Common myeloid progenitor, CD34-positive (primary cell): ENCODE data around the gene KCNN3.

Source experiments
- CTCF ChIA-PET: fragments of 350-600 bp; sonication (Branson Sonifier 250); formaldehyde crosslinking; loops from one replicate; lab custom pipeline; 2021; ENCODE audit warnings: antibody characterized with exemption; lab: Charles Lee
- POLR2A ChIA-PET: fragments of 350-600 bp; sonication (Branson Sonifier 250); formaldehyde crosslinking; loops from one replicate; lab custom pipeline; 2021; ENCODE audit warnings: antibody characterized with exemption; lab: Charles Lee
- DNase-seq, 3 donors: peaks; one replicate each; pipeline versions ENCODE4 v3.0.0 to v3.0.0-alpha.2; 2013
- H3K27ac ChIP-seq, 2 experiments: 1 replicate in 1 of 2; 2 replicates in 1 of 2; pipeline ENCODE4 v1.7.0; 2013; ENCODE audit warnings: inconsistent platforms in 2 of 2, low read length in 2 of 2, mild to moderate bottlenecking in 2 of 2, low read depth in 1 of 2, moderate library complexity in 1 of 2; ENCODE audit not compliant: severe bottlenecking in 2 of 2, insufficient read depth in 1 of 2, poor library complexity in 1 of 2
- H3K27me3 ChIP-seq, 5 experiments: replicated peaks in 2 of 5; 1 replicate in 3 of 5; 2 replicates in 2 of 5; pipeline versions ENCODE4 v1.6.1 to v1.7.0; 2013; ENCODE audit warnings: low read length in 4 of 5, mild to moderate bottlenecking in 2 of 5, moderate library complexity in 2 of 5, inconsistent platforms in 1 of 5; ENCODE audit not compliant: insufficient read depth in 5 of 5, control insufficient read depth in 4 of 5
- H3K36me3 ChIP-seq, 4 experiments: 1 replicate in 2 of 4; 2 replicates in 2 of 4; pipeline versions ENCODE4 v1.6.1 to v1.7.0; 2013; ENCODE audit warnings: low read length in 3 of 4, control low read depth in 1 of 4, mild to moderate bottlenecking in 1 of 4; ENCODE audit not compliant: control insufficient read depth in 4 of 4, insufficient read depth in 4 of 4
- H3K4me1 ChIP-seq, 4 experiments: 1 replicate in 3 of 4; 2 replicates in 1 of 4; pipeline versions ENCODE4 v1.6.1 to v1.7.1; 2013; ENCODE audit warnings: low read length in 3 of 4, mild to moderate bottlenecking in 3 of 4, control low read depth in 1 of 4, inconsistent platforms in 1 of 4, moderate library complexity in 1 of 4; ENCODE audit not compliant: control insufficient read depth in 4 of 4, insufficient read depth in 4 of 4; ENCODE audit errors: control extremely low read depth in 1 of 4
- H3K4me3 ChIP-seq, 7 experiments: 1 replicate in 4 of 7; 2 replicates in 3 of 7; pipeline versions ENCODE4 v1.5.1 to v1.7.0; 2013; ENCODE audit warnings: mild to moderate bottlenecking in 7 of 7, low read length in 6 of 7, moderate library complexity in 6 of 7, inconsistent platforms in 2 of 7, low read depth in 2 of 7, control low read depth in 1 of 7; ENCODE audit not compliant: insufficient read depth in 4 of 7, control insufficient read depth in 1 of 7; ENCODE audit errors: extremely low read depth in 1 of 7
- H3K9me3 ChIP-seq, 5 experiments: 1 replicate in 4 of 5; 2 replicates in 1 of 5; pipeline versions ENCODE4 v1.6.1 to v1.7.1; 2013; ENCODE audit warnings: low read length in 4 of 5, mild to moderate bottlenecking in 2 of 5, inconsistent platforms in 1 of 5, low read depth in 1 of 5, moderate library complexity in 1 of 5; ENCODE audit not compliant: control insufficient read depth in 4 of 5, insufficient read depth in 2 of 5; ENCODE audit errors: control extremely low read depth in 1 of 5
- WGBS: methylation state at CpG from one replicate; pipeline ENCODE4 v1.1.5; 2013; ENCODE audit not compliant: insufficient coverage; 5-methylcytosine and 5-hydroxymethylcytosine counted together

Gene KCNN3

DNA sequence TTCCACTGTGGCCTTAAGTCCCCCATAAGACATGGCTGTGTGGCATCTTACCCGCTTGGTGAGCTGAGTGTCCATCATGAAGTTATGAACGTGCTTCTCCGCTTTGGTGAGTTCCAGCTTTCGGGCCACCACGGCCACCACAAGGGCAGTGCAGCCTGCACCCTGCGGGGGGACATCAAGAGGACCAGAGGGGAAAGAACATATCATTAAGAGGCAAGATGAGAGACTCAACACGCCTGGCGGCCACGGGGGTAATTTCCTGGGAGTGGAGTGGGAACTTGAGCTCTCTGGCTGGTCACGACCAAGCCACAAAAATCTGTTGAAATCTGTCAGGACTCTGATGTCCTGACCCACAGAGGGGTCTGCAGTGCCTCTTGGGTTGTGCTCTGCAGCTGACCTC, 144.2 kb downstream of the KCNN3 start:
- no peaks in the 10 kb centered on the region for H3K27me3 ChIP-seq
- WGBS = 95% methylated on average over 10 of the region's 10 CpGs
- H3K4me3 ChIP-seq = no peak overlapping the region
- H3K4me1 ChIP-seq = peaks cover 8 to 55% (median 36%) of the 10 kb centered on the region in 4 experiments
- no peaks in the 10 kb centered on the region for H3K36me3 ChIP-seq
- CTCF ChIA-PET = interaction anchor here (0.8 to 1.3 kb wide), 3 partner anchors 24 to 56 kb away, joined by 3 to 4 read pairs (median 3); no protein-coding TSS in a partner anchor
- no peaks in the 10 kb centered on the region for H3K9me3 ChIP-seq
- no peak overlapping the region for H3K27ac ChIP-seq
- DNase-seq = no peak
- POLR2A ChIA-PET = no interaction called here

- 59% methylated on average over 11 of the region's 16 CpGs for WGBS
- CTCF ChIA-PET = interaction anchor here (1.0 to 3.5 kb wide), 5 partner anchors 19 to 41 kb away, joined by 3 to 12 read pairs (median 4); no protein-coding TSS in a partner anchor
- Histone ChIP-seq H3K36me3 (no peaks in the 10 kb centered on the region), H3K27me3 (peaks cover 0 to 2% (median 0%) of the 10 kb centered on the region in 5 experiments), H3K9me3 (no peaks in the 10 kb centered on the region), H3K4me3 (peak overlapping the region in 2 of 7 experiments; percentile 23 to 30), H3K27ac (no peak overlapping the region), H3K4me1 (peaks cover 2 to 35% (median 12%) of the 10 kb centered on the region in 4 experiments)
- POLR2A ChIA-PET = interaction anchor here (0.8 kb wide), 1 partner anchor 38 kb away, joined by 3 read pairs; no protein-coding TSS in a partner anchor
- peak; percentile 29 to 80 (median 68) for DNase-seq
Observed at GRCh38 chr1:154720328-154721297, 149.5 kb downstream of the KCNN3 start.

- no peak overlapping the region for H3K27ac ChIP-seq
- whole genome bisulfite sequencing = 91% methylated on average over 7 of the region's 8 CpGs
- peaks cover 0 to 2% (median 0%) of the 10 kb centered on the region in 5 experiments for H3K27me3 ChIP-seq
- no peaks in the 10 kb centered on the region for H3K36me3 ChIP-seq
- CTCF ChIA-PET = interaction anchor here (1.0 to 2.5 kb wide), 3 partner anchors 20 to 41 kb away, joined by 3 to 8 read pairs (median 3); no protein-coding TSS in a partner anchor
- POLR2A ChIA-PET = no interaction called here
- H3K4me3 ChIP-seq = no peak overlapping the region
- H3K4me1 ChIP-seq = peaks cover 2 to 34% (median 13%) of the 10 kb centered on the region in 4 experiments
- no peak for DNase-seq
- H3K9me3 ChIP-seq = no peaks in the 10 kb centered on the region
Observed at GRCh38 chr1:154719586-154720327, 150.3 kb downstream of the KCNN3 start.

DNA sequence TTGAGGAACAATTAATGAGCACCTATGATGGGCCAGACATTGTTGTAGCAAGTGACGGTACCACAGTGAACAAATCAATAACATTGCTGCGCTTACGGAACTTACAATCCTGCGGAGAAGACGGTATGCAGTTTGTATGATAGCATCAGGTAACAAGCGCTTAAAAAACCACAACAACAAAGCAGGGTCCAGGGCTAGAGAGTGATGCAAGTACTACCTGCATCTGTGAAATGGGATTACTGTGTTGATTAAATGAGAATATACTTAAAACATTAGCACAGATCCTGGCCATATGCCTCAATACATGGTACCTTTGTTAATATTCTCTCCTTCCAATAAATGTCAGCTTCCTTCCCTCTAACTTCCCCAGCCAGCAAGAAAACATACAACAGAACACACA, 151.5 kb downstream of the KCNN3 start:
- H3K27me3 ChIP-seq = peaks cover 0 to 2% (median 0%) of the 10 kb centered on the region in 5 experiments
- H3K36me3 ChIP-seq = no peaks in the 10 kb centered on the region
- ChIA-PET CTCF (interaction anchor here (0.9 to 1.8 kb wide), 2 partner anchors 28 to 42 kb away, joined by 3 to 6 read pairs; no protein-coding TSS in a partner anchor), POLR2A (no interaction called here)
- DNase-seq = no peak
- 100% methylated on average over 1 of the region's 6 CpGs for WGBS
- no peak overlapping the region for H3K27ac ChIP-seq
- H3K4me3 ChIP-seq = no peak overlapping the region
- H3K9me3 ChIP-seq = no peaks in the 10 kb centered on the region
- peaks cover 2 to 34% (median 13%) of the 10 kb centered on the region in 4 experiments for H3K4me1 ChIP-seq

DNA sequence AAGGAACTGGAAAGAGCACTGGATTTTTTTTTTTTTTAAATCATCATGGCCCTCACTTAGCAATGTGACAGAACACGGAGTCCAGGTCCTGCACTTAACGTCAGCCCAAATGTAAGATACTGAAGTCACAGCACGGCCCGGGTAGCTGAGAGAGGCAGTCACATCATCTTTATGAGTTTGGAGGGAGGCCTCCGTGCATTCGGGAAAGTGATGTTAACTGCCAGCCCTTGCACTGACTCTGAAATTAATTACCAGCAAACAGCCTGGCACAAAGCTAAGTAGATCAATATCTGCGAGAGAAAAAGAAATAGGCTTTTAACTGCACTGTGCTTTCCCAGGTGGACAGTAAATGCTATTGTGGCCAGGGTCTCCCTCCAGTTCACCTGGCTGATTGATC, 152.6 kb downstream of the KCNN3 start:
- no peaks in the 10 kb centered on the region for H3K9me3 ChIP-seq
- H3K27me3 ChIP-seq = peaks cover 0 to 2% (median 0%) of the 10 kb centered on the region in 5 experiments
- H3K27ac ChIP-seq = no peak overlapping the region
- peaks cover 2 to 34% (median 13%) of the 10 kb centered on the region in 4 experiments for H3K4me1 ChIP-seq
- no peak for DNase-seq
- H3K4me3 ChIP-seq = no peak overlapping the region
- no peaks in the 10 kb centered on the region for H3K36me3 ChIP-seq
- WGBS = 95% methylated on average over 7 of the region's 7 CpGs
- ChIA-PET POLR2A (no interaction called here), CTCF (interaction anchor here (0.7 to 1.8 kb wide), 4 partner anchors 12 to 43 kb away, joined by 3 to 6 read pairs (median 4); no protein-coding TSS in a partner anchor)

DNA sequence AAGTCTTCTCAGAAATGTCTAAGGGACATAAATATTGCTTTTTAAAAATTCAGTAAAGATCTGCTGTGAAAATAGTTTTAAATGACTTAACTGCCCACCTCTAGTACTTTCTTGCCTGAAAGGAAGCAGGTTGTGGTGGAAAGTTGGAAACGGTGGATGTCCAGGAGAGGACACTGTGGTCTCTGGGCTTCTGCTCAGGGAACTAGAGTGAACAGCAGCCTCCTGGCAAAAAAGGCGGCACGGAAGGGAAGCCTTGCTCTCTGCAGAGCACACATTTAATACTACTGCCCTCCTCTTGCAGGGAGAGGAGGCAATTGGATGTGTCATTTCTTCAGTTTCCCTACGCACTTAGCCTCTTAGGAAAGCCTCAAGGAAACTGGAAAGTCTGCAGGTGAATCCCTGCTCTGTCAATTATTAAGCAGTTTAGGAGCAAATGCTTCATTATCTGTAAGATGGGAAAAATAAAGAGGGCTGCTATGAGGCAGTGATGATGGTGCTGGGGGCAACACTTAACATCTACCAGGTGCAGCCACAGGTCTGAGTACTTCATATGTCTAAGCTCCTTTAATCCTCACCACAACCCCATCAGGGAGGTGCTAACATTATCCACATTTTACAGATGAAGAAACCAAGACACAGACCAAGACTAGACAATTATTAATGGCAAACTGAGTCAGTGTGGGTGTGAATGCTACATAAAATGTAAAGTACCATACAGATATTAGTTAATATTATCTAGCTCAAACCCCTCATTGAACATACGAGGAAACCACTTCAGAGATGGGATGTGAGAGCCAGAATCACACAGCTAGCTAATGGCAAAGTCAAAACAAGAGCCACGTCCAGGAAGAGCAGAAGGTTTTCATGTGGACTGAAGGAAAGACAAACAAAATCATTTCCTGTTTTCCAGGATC, 153.2 kb downstream of the KCNN3 start:
- WGBS = 95% methylated on average over 3 of the region's 6 CpGs
- no peak for DNase-seq
- Histone ChIP-seq H3K36me3 (no peaks in the 10 kb centered on the region), H3K9me3 (no peaks in the 10 kb centered on the region), H3K27ac (no peak overlapping the region), H3K4me3 (no peak overlapping the region), H3K27me3 (peaks cover 0 to 2% (median 0%) of the 10 kb centered on the region in 5 experiments), H3K4me1 (peaks cover 2 to 34% (median 14%) of the 10 kb centered on the region in 4 experiments)
- CTCF ChIA-PET = interaction anchor here (0.7 to 1.8 kb wide), 3 partner anchors 13 to 44 kb away, joined by 3 to 6 read pairs (median 4); no protein-coding TSS in a partner anchor
- POLR2A ChIA-PET = interaction anchor here (0.7 kb wide), 1 partner anchor 44 kb away, joined by 8 read pairs; no protein-coding TSS in a partner anchor
